Cardiac fibroblast (primary cell): ENCODE measurements around the gene TUBA4B.
A peak's percentile ranks its signal among the peaks of the same experiment; 100 is the strongest.

Experiments used
- DNase-seq, 2 donors: peaks; one replicate each; pipeline versions ENCODE4 v3.0.0 to v3.0.0-alpha.2; 2010; ENCODE audit warnings: low read depth in 2 of 2
- H3K4me3 ChIP-seq, 2 donors: replicated peaks in 1 of 2; 1 replicate in 1 of 2; 2 replicates in 1 of 2; pipeline ENCODE4 v1.5.1; 2011; ENCODE audit warnings: low read depth in 2 of 2, low read length in 2 of 2, mild to moderate bottlenecking in 2 of 2, moderate library complexity in 1 of 2
- CTCF ChIP-seq: IDR thresholded peaks from one replicate; pipeline ENCODE4 v1.5.1; 2011; ENCODE audit warnings: low read depth, mild to moderate bottlenecking, low read length, inconsistent platforms

TUBA4B gene

GRCh38 chr2:219292616-219293015, 39.6 kb downstream of the TUBA4B start:
- DNase-seq = no peak
- TF ChIP-seq CTCF = no peak

GRCh38 chr2:219293736-219294231, 40.7 kb downstream of the TUBA4B start:
- DNase-seq = no peak
- TF ChIP-seq CTCF = no peak
- no peak overlapping the region for H3K4me3 ChIP-seq

More at GRCh38 chr2:219292616-219293015, 39.6 kb downstream of the TUBA4B start:
- no peak overlapping the region for H3K4me3 ChIP-seq

- peak overlapping the region; percentile 43 to 51 for H3K4me3 ChIP-seq
- DNase-seq = peak; percentile 77 to 87
- peak; percentile 84 for TF ChIP-seq CTCF
These were observed 41.6 kb downstream of the TUBA4B start for GRCh38 chr2:219294356-219295351.

- TF ChIP-seq CTCF = no peak
- no peak for DNase-seq
- H3K4me3 ChIP-seq = no peak overlapping the region
These were observed 43.1 kb downstream of the TUBA4B start for GRCh38 chr2:219296142-219296541.

- H3K4me3 ChIP-seq = no peak overlapping the region
- TF ChIP-seq CTCF = no peak
- DNase-seq = no peak
These were observed 43.8 kb downstream of the TUBA4B start for GRCh38 chr2:219296631-219297391.

- peak; percentile 44 for TF ChIP-seq CTCF
- no peak overlapping the region for H3K4me3 ChIP-seq
- no peak for DNase-seq
These were observed 44.9 kb downstream of the TUBA4B start for GRCh38 chr2:219297766-219298456.
